ENCODE data around the gene DAGLB. TPM values are rescaled to one million over a fixed set of nuclear protein-coding genes. Genes with fewer than 3 reads are reported as not detected.
"Not testable (repeated sequence)": the region's sequence is repeated elsewhere in the genome, so short reads cannot be mapped to it uniquely, and the experiment has no call there.

The DAGLB gene
- polyA plus RNA-seq, 1 experiment = 25.3 TPM

DNA sequence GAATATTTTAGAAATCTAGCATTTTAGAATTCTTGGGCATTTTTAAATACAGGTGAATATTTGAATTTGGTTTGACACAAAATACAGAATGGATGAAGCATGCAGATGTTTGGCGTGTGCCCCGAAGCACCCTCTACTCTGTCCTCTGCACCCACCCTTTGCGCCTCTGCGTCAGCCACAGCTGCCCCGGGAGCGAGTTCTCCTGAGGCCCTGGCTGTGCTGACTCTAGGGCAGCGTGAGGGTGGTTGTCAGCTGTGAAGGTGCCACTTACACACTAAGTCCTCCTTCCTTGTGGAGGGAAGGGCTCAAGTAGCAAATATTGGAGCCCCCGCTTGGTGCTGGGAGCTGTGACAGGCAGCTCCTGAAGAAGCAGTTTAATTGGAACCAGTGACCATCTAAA, 48.4 kb downstream of the DAGLB start:
- DNase-seq (ENCODE audit: low read depth, low spot score) = no peak
- Histone ChIP-seq H3K4me3 (ENCODE audit: low read depth, low read length) (no peak overlapping the region), H3K9me3 (ENCODE audit: control insufficient read depth, insufficient read depth, low read length) (no peaks in the 10 kb centered on the region), H3K27me3 (ENCODE audit: control insufficient read depth, insufficient read depth, low read length) (no peaks in the 10 kb centered on the region), H3K27ac (ENCODE audit: low read depth, low read length) (peak overlapping the region; percentile 11)
- TF ChIP-seq, protein P1, sequence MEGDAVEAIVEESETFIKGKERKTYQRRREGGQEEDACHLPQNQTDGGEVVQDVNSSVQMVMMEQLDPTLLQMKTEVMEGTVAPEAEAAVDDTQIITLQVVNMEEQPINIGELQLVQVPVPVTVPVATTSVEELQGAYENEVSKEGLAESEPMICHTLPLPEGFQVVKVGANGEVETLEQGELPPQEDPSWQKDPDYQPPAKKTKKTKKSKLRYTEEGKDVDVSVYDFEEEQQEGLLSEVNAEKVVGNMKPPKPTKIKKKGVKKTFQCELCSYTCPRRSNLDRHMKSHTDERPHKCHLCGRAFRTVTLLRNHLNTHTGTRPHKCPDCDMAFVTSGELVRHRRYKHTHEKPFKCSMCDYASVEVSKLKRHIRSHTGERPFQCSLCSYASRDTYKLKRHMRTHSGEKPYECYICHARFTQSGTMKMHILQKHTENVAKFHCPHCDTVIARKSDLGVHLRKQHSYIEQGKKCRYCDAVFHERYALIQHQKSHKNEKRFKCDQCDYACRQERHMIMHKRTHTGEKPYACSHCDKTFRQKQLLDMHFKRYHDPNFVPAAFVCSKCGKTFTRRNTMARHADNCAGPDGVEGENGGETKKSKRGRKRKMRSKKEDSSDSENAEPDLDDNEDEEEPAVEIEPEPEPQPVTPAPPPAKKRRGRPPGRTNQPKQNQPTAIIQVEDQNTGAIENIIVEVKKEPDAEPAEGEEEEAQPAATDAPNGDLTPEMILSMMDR (IDR thresholded peaks at IDR 0.05; ENCODE audit: low read depth, low read length) = no peak
- ChIA-PET CTCF (no interaction called here), POLR2A (no interaction called here)

DNA sequence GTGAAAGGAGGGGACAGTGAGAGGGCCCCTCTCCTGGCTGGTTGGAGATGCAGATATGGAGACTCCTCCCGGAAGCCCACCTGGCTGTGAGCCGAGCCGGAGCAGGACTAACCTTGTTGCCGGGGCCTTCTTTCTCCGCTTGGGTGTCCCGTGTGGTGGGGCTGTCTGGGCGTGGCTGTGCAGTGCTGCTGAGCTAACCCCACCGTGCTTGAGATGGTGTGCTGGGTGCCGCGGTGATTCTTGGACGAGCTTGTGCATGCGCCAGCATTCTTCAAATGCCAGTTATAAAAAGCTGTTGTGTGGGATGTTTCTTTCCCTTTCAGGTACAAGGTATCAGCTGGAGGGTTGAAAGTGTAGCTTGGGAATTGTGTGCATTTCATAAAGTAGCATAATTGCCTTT, 48.8 kb downstream of the DAGLB start:
- no peak for DNase-seq (ENCODE audit: low read depth, low spot score)
- ChIA-PET POLR2A (interaction anchor here (0.5 kb wide), 1 partner anchor 49 kb away, joined by 11 read pairs; the partner anchor contains the start of gene DAGLB), CTCF (no interaction called here)
- no peak overlapping the region for H3K4me3 ChIP-seq (ENCODE audit: low read depth, low read length)
- TF ChIP-seq, protein P1 (IDR thresholded peaks at IDR 0.05; ENCODE audit: low read depth, low read length) = no peak
- no peak overlapping the region for H3K27ac ChIP-seq (ENCODE audit: low read depth, low read length)
- H3K27me3 ChIP-seq (ENCODE audit: control insufficient read depth, insufficient read depth, low read length) = no peaks in the 10 kb centered on the region
- H3K9me3 ChIP-seq (ENCODE audit: control insufficient read depth, insufficient read depth, low read length) = no peaks in the 10 kb centered on the region

DNA sequence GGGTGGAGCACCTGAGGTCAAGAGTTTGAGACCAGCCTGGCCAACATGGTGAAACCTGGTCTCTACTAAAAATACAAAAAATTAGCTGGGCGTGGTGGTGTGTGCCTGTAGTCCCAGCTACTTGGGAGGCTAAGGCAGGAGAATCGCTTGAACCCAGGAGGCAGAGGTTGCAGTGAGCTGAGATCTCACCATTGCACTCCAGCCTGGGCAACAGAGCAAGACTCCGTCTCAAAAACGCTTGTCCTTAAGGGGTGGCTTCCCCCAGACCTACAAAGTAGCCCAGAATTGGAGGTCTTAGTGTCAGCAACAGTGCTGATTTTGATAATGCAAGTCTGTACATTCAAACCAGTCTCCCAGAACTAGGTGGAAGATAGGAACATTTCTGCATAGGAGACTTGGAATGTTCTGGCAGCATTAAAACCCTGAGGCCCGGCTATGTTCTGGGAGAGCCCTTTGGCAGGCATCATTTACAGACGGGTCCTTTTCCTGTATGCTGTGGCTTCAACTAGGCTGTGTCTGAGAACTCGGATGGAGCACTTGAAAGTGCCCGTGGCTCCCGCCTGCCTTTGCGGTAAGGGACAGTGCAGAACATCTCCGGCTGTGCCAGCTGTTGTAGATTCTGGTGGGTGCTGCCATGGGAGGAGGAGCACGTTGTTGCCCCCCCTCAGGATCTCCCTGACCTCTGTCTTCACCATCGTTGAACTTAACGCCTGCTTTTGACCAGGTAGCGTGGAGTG, 49.8 kb downstream of the DAGLB start:
- CTCF ChIA-PET; POLR2A ChIA-PET; H3K27me3 ChIP-seq (ENCODE audit: control insufficient read depth, insufficient read depth, low read length); H3K27ac ChIP-seq (ENCODE audit: low read depth, low read length); H3K9me3 ChIP-seq (ENCODE audit: control insufficient read depth, insufficient read depth, low read length); H3K4me3 ChIP-seq (ENCODE audit: low read depth, low read length); DNase-seq (ENCODE audit: low read depth, low spot score): not testable (repeated sequence)

DNA sequence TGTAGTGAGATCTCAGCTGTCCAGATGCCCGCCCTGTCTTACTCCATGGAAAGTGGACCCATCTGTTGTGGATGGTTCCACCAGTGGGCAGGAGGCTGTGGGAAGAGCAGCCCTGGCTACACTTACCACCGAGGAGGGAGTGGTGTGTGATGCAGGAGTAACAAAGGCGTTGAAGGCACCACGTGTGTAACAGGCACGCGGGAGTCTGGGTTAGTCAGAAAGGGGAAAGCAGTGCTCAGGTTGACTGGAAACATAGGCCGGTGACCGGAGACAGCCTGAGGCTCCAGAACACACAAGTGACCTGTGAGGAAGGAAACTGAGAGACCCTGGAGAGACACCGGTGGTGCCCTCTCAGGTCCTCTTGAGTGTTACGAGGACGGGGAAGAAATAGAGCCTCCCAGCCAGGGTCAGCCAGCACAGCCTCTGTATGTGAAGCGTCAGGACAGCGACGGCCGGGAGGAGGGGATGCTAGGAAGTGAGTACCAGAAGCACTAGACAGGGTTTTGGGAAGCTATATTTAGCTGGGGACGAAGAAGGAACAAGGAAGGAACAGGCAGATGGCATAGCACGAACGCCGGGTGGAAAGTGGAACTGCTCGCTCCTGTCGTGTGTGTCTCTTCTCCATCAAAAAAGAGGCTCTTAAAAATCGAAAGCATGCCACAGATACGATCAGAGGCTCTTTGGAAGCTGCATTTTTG, 51.7 kb downstream of the DAGLB start:
- H3K9me3 ChIP-seq (ENCODE audit: control insufficient read depth, insufficient read depth, low read length) = no peaks in the 10 kb centered on the region
- TF ChIP-seq, protein P1 (IDR thresholded peaks at IDR 0.05; ENCODE audit: low read depth, low read length) = no peak
- peak overlapping the region; percentile 11 for H3K27ac ChIP-seq (ENCODE audit: low read depth, low read length)
- ChIA-PET POLR2A (interaction anchor here (0.5 kb wide), 1 partner anchor 57 kb away, joined by 5 read pairs; no protein-coding TSS in a partner anchor), CTCF (interaction anchor here (1.1 kb wide), 1 partner anchor 41 kb away, joined by 3 read pairs; no protein-coding TSS in a partner anchor)
- H3K27me3 ChIP-seq (ENCODE audit: control insufficient read depth, insufficient read depth, low read length) = no peaks in the 10 kb centered on the region
- H3K4me3 ChIP-seq (ENCODE audit: low read depth, low read length) = no peak overlapping the region
- no peak for DNase-seq (ENCODE audit: low read depth, low spot score)

DNA sequence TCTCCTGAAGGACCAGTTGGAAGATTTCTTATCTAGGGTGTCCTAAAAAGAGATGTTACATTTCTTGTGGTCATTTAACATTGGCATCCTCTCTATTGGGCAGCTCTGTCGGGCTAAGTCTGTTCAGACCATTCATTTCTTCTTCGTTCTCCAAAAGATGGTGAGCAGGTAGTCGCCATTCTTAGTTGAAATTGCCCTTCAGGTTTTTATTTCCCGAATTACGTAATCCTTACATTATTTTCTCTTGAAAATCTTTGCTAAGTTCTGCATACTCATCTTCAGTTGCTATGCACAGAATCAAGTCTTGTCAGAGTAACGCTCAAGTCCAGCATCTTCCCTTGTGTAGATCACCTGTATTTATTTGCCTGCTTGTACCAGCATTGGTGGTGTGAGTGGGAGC, 53.6 kb downstream of the DAGLB start:
- ChIA-PET CTCF (no interaction called here), POLR2A (no interaction called here)
- DNase-seq (ENCODE audit: low read depth, low spot score) = no peak
- Histone ChIP-seq H3K27ac (ENCODE audit: low read depth, low read length) (no peak overlapping the region), H3K27me3 (ENCODE audit: control insufficient read depth, insufficient read depth, low read length) (no peaks in the 10 kb centered on the region), H3K9me3 (ENCODE audit: control insufficient read depth, insufficient read depth, low read length) (no peaks in the 10 kb centered on the region), H3K4me3 (ENCODE audit: low read depth, low read length) (no peak overlapping the region)
- TF ChIP-seq, protein P1 (IDR thresholded peaks at IDR 0.05; ENCODE audit: low read depth, low read length) = no peak
